ENCODE results near the gene ABHD14A.

DNA sequence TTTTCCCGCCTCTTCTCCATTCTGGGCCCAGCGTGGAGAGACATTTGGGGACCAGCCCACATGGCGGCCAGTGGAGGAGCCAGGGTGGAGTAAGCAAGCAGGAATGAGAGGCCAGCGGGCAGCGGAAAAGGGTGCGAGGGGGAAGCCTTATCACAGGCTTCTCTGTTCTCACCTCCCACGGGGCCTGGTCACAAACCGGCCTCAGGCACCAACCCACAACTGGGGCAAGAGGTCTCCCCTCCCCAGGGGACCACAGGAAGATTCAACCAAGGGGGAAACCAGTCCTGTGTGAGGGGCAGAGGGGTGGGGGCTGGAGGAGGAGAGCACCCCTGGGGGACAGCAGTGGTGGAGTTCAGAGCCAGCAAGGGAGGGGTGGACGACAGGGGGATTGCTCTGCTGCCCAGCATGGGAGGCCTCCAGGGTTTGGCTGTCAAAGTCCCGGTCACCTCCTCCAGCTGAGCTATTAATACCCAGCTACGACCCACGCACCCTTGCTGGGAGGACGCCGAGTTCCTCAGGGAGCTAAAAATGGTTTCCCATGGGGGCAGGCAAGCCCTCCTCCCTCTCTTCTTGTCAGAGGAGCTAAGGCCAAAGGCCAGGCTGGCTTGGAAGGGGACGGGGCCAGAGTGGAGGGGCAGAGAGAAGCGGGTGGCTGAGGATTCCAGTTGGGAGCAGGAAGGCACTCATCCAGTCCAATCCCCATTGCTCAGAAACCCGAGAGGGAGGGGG is 44.7 kb downstream of the ABHD14A start:
- TF ChIP-seq, protein P1, sequence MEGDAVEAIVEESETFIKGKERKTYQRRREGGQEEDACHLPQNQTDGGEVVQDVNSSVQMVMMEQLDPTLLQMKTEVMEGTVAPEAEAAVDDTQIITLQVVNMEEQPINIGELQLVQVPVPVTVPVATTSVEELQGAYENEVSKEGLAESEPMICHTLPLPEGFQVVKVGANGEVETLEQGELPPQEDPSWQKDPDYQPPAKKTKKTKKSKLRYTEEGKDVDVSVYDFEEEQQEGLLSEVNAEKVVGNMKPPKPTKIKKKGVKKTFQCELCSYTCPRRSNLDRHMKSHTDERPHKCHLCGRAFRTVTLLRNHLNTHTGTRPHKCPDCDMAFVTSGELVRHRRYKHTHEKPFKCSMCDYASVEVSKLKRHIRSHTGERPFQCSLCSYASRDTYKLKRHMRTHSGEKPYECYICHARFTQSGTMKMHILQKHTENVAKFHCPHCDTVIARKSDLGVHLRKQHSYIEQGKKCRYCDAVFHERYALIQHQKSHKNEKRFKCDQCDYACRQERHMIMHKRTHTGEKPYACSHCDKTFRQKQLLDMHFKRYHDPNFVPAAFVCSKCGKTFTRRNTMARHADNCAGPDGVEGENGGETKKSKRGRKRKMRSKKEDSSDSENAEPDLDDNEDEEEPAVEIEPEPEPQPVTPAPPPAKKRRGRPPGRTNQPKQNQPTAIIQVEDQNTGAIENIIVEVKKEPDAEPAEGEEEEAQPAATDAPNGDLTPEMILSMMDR (IDR thresholded peaks at IDR 0.05) = no peak
- no peak for TF ChIP-seq POLR2A (IDR thresholded peaks at IDR 0.05)

All from body of pancreas (tissue), 4 donors.